SK-N-SH treated with all-trans-retinoic acid at 6 μM for 48 hours (cell line): Measurements from ENCODE around the gene ZNF2.

Source experiments
- CSDC2 ChIP-seq: fragments of 250-450 bp; sonication (Bioruptor Pico); IDR thresholded peaks from 2 replicates; pipeline ENCODE4 v1.5.0; 2020; ENCODE audit warnings: mild to moderate bottlenecking, moderate library complexity
- OSR1 ChIP-seq: fragments of 250-450 bp; sonication (Bioruptor Pico); IDR thresholded peaks from 2 replicates; pipeline ENCODE4 v1.8.0; 2022; ENCODE audit warnings: moderate library complexity, mild to moderate bottlenecking, inconsistent platforms
- PATZ1 ChIP-seq: fragments of 250-450 bp; sonication (Bioruptor Pico); IDR thresholded peaks from 2 replicates; pipeline ENCODE4 v1.8.0; 2020; ENCODE audit warnings: mild to moderate bottlenecking, moderate library complexity, borderline replicate concordance
- RARB ChIP-seq: fragments of 250-450 bp; sonication (Bioruptor Pico); IDR thresholded peaks from 2 replicates; pipeline ENCODE4 v1.8.0; 2021; ENCODE audit warnings: mild to moderate bottlenecking, moderate library complexity
- ZFP3 ChIP-seq: fragments of 250-450 bp; sonication (Bioruptor Pico); IDR thresholded peaks from 2 replicates; pipeline ENCODE4 v1.5.0; 2020; ENCODE audit warnings: mild to moderate bottlenecking, moderate library complexity
- ZFP30 ChIP-seq: fragments of 450-650 bp; formaldehyde crosslinking; IDR thresholded peaks from 2 replicates; pipeline ENCODE4 v1.5.0; 2022; ENCODE audit warnings: mild to moderate bottlenecking, moderate library complexity
- ZNF565 ChIP-seq: fragments of 450-650 bp; formaldehyde crosslinking; conservative IDR thresholded peaks from 2 replicates; pipeline ENCODE4 v1.5.0; 2020; ENCODE audit warnings: low read depth, mild to moderate bottlenecking, moderate library complexity

DNA sequence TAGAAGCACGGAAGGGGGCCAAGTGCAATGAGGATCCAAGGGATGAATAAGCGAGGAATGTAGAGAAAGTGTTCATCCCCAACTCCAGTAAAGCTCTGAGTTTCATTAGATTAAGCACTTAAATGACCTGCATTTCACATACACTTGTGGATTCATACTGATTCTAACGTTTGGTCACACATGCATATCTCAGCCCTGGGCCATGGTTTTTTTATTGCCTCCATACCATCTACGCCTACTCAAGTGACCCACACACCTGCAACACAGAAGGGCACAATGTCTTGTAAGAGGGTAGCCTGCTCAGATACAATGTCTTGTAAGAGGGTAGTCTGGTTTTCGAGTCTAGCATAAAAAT, 43.4 kb upstream of the ZNF2 start:
- TF ChIP-seq PATZ1 (CRISPR knock-in tag) (no peak), ZFP30 (CRISPR knock-in tag) (no peak), RARB (CRISPR knock-in tag) (no peak), OSR1 (CRISPR knock-in tag) (no peak), ZFP3 (CRISPR knock-in tag) (no peak), ZNF565 (CRISPR knock-in tag) (no peak), CSDC2 (CRISPR knock-in tag) (no peak)
